Fibroblast of the aortic adventitia (primary cell): ENCODE measurements around the gene CXCR6. TPM values are rescaled to one million over a fixed set of nuclear protein-coding genes. Genes with fewer than 3 reads are reported as not detected.
A peak's percentile ranks its signal among the peaks of the same experiment; 100 is the strongest.

ENCODE experiments used
- DNase-seq: peaks from one replicate; pipeline ENCODE4 v3.0.0-alpha.2; 2010; ENCODE audit warnings: low read depth
- H3K4me3 ChIP-seq: 2 replicates; pipeline ENCODE4 v1.5.1; 2011; ENCODE audit warnings: low read depth, mild to moderate bottlenecking, control low read depth, low read length, moderate library complexity
- total RNA-seq: library from RNA; depleted of rRNA; stranded (reverse); fragments of >200 nt; gene quantifications from 2 replicates; pipeline ENCODE4 v1.2.3, GENCODE V29; 2012; ENCODE audit warnings: low replicate concordance
- TF ChIP-seq, protein P1 (sequence below): IDR thresholded peaks from 2 replicates; pipeline ENCODE4 v1.5.1; 2011; ENCODE audit warnings: mild to moderate bottlenecking, low read length, control low read depth, inconsistent platforms; ENCODE audit not compliant: insufficient read depth

The CXCR6 gene
- total RNA-seq, 1 donor = not detected

GRCh38 chr3:45946875-45947274 lies 3.6 kb downstream of the CXCR6 start:
- no peak for DNase-seq
- TF ChIP-seq, protein P1, sequence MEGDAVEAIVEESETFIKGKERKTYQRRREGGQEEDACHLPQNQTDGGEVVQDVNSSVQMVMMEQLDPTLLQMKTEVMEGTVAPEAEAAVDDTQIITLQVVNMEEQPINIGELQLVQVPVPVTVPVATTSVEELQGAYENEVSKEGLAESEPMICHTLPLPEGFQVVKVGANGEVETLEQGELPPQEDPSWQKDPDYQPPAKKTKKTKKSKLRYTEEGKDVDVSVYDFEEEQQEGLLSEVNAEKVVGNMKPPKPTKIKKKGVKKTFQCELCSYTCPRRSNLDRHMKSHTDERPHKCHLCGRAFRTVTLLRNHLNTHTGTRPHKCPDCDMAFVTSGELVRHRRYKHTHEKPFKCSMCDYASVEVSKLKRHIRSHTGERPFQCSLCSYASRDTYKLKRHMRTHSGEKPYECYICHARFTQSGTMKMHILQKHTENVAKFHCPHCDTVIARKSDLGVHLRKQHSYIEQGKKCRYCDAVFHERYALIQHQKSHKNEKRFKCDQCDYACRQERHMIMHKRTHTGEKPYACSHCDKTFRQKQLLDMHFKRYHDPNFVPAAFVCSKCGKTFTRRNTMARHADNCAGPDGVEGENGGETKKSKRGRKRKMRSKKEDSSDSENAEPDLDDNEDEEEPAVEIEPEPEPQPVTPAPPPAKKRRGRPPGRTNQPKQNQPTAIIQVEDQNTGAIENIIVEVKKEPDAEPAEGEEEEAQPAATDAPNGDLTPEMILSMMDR = no peak
- H3K4me3 ChIP-seq = no peak overlapping the region

DNA sequence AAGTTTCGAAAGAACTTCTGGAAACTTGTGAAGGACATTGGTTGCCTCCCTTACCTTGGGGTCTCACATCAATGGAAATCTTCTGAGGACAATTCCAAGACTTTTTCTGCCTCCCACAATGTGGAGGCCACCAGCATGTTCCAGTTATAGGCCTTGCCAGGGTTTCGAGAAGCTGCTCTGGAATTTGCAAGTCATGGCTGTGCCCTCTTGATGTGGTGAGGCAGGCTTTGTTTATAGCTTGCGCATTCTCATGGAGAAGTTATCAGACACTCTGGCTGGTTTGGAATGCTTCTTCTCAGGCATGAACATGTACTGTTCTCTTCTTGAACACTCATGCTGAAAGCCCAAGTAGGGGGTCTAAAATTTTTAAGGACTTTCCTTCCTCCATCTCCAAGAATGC lies 4.1 kb downstream of the CXCR6 start:
- DNase-seq = no peak
- TF ChIP-seq, protein P1 = no peak
- H3K4me3 ChIP-seq = no peak overlapping the region

GRCh38 chr3:45948311-45948781 lies 5.1 kb downstream of the CXCR6 start:
- DNase-seq = peak; percentile 74
- TF ChIP-seq, protein P1 = no peak
- H3K4me3 ChIP-seq = no peak overlapping the region

GRCh38 chr3:45948881-45949280 lies 5.6 kb downstream of the CXCR6 start:
- no peak overlapping the region for H3K4me3 ChIP-seq
- TF ChIP-seq, protein P1 = no peak
- DNase-seq = no peak

GRCh38 chr3:45949432-45949831 lies 6.2 kb downstream of the CXCR6 start:
- DNase-seq = no peak
- TF ChIP-seq, protein P1 = no peak
- no peak overlapping the region for H3K4me3 ChIP-seq

- no peak for DNase-seq
- TF ChIP-seq, protein P1 = no peak
- no peak overlapping the region for H3K4me3 ChIP-seq
These were observed 6.9 kb downstream of the CXCR6 start for GRCh38 chr3:45950131-45950530.
